Neural cell (in vitro differentiated cells): Measurements from ENCODE around the gene MYO1G. TPM values are rescaled to one million over a fixed set of nuclear protein-coding genes. Genes with fewer than 3 reads are reported as not detected.

Experiments
- H2AFZ ChIP-seq: fragments of 200-600, 300-800 bp; sonication (generic), shearing (Covaris generic); 2 replicates; pipeline ENCODE4 v1.6.0; 2014; ENCODE audit warnings: low read depth, mild to moderate bottlenecking, antibody characterized with exemption, low read length, moderate library complexity
- H3F3A ChIP-seq: fragments of 200-600 bp; shearing (Covaris generic); 2 replicates; pipeline ENCODE4 v1.6.1; 2016; ENCODE audit warnings: mild to moderate bottlenecking, moderate library complexity, mixed read lengths, antibody characterized with exemption, low read length; ENCODE audit not compliant: insufficient read depth, poor library complexity, severe bottlenecking
- H3K27ac ChIP-seq: fragments of 200-600, 300-800 bp; sonication (generic), shearing (Covaris generic); 2 replicates; pipeline ENCODE4 v1.5.1; 2014; ENCODE audit warnings: mild to moderate bottlenecking, low read length, moderate library complexity
- H3K27me3 ChIP-seq: fragments of 300-800, 200-600 bp; sonication (generic), shearing (Covaris generic); 2 replicates; pipeline ENCODE4 v1.6.0; 2014; ENCODE audit warnings: mild to moderate bottlenecking, low read depth, low read length, moderate library complexity; ENCODE audit not compliant: insufficient read depth
- H3K36me3 ChIP-seq: fragments of 300-800, 200-600 bp; sonication (generic), shearing (Covaris generic); 2 replicates; pipeline ENCODE4 v1.5.1; 2014; ENCODE audit warnings: mild to moderate bottlenecking, antibody characterized with exemption, low read length, moderate library complexity; ENCODE audit not compliant: insufficient read depth
- H3K4me2 ChIP-seq: fragments of 300-800, 200-600 bp; sonication (generic), shearing (Covaris generic); 2 replicates; pipeline ENCODE4 v1.6.0; 2014; ENCODE audit warnings: mild to moderate bottlenecking, low read length
- H3K4me3 ChIP-seq: fragments of 300-800, 200-600 bp; sonication (generic), shearing (Covaris generic); 2 replicates; pipeline ENCODE4 v1.5.1; 2014; ENCODE audit warnings: mild to moderate bottlenecking, low read length, moderate library complexity
- H3K79me2 ChIP-seq: fragments of 200-600 bp; shearing (Covaris generic); replicated peaks from 2 replicates; pipeline ENCODE4 v1.6.0; 2014; ENCODE audit warnings: mild to moderate bottlenecking, low read length, moderate library complexity; ENCODE audit not compliant: insufficient read depth
- H3K9ac ChIP-seq: fragments of 300-800, 200-600 bp; sonication (generic), shearing (Covaris generic); 2 replicates; pipeline ENCODE4 v1.6.1; 2016; ENCODE audit warnings: mild to moderate bottlenecking, low read length, mixed read lengths
- H3K9me2 ChIP-seq: fragments of 200-600 bp; shearing (Covaris generic); 2 replicates; pipeline ENCODE4 v1.6.1; 2016; ENCODE audit warnings: mild to moderate bottlenecking, low read length, mixed read lengths; ENCODE audit not compliant: insufficient read depth
- H3K9me3 ChIP-seq: fragments of 200-600, 300-800 bp; sonication (generic), shearing (Covaris generic); 2 replicates; pipeline ENCODE4 v1.6.1; 2016; ENCODE audit warnings: mild to moderate bottlenecking, mixed run types, low read length, moderate library complexity, mixed read lengths
- H4K20me1 ChIP-seq: fragments of 200-600 bp; shearing (Covaris generic); 2 replicates; pipeline ENCODE4 v1.6.1; 2016; ENCODE audit warnings: mild to moderate bottlenecking, mixed run types; ENCODE audit not compliant: insufficient read depth
- EP300 ChIP-seq: fragments of 450-650 bp; conservative IDR thresholded peaks from 2 replicates; pipeline ENCODE4 v1.6.1; 2014; ENCODE audit warnings: antibody characterized with exemption, mild to moderate bottlenecking, moderate library complexity; ENCODE audit not compliant: poor library complexity, severe bottlenecking
- EZH2 ChIP-seq: fragments of 200-600, 300-800 bp; shearing (Covaris generic), sonication (generic); IDR thresholded peaks from 2 replicates; pipeline ENCODE4 v1.6.1; 2014; ENCODE audit warnings: antibody characterized with exemption, low read length, borderline replicate concordance, mild to moderate bottlenecking; ENCODE audit not compliant: insufficient read depth, poor library complexity, severe bottlenecking
- MXI1 ChIP-seq: fragments of 450-650 bp; conservative IDR thresholded peaks from 2 replicates; pipeline ENCODE4 v1.6.1; 2014; ENCODE audit warnings: antibody characterized with exemption, mild to moderate bottlenecking; ENCODE audit not compliant: poor library complexity, severe bottlenecking
- POLR2AphosphoS5 ChIP-seq: IDR thresholded peaks from 2 replicates; pipeline ENCODE4 v1.6.1; 2012
- RAD21 ChIP-seq: fragments of 450-650 bp; conservative IDR thresholded peaks from 2 replicates; pipeline ENCODE4 v1.6.1; 2014; ENCODE audit warnings: antibody characterized with exemption, mild to moderate bottlenecking, moderate library complexity
- SMC3 ChIP-seq: fragments of 450-650 bp; conservative IDR thresholded peaks from 2 replicates; pipeline ENCODE4 v1.6.1; 2014; ENCODE audit warnings: antibody characterized with exemption, mild to moderate bottlenecking, moderate library complexity; ENCODE audit not compliant: poor library complexity
- TAF1 ChIP-seq: IDR thresholded peaks from 2 replicates; pipeline ENCODE4 v1.6.1; 2012; ENCODE audit warnings: low read depth
- polyA plus RNA-seq: library from polyadenylated mRNA; depleted of rRNA; stranded (reverse); fragments of >200 nt; gene quantifications from 2 replicates; pipeline ENCODE4 v1.2.3, GENCODE V29; 2014
- TF ChIP-seq, protein P1 (sequence below): IDR thresholded peaks from 2 replicates; pipeline ENCODE4 v1.6.1; 2012; ENCODE audit warnings: borderline replicate concordance
- TF ChIP-seq, protein P2 (sequence below): fragments of 450-650 bp; IDR thresholded peaks from 2 replicates; pipeline ENCODE4 v1.5.1; 2014; ENCODE audit warnings: antibody characterized with exemption, mild to moderate bottlenecking, moderate library complexity; ENCODE audit not compliant: poor library complexity, severe bottlenecking

MYO1G gene
- polyA plus RNA-seq, 1 donor from 2014 or later = 0.38 TPM

- TF ChIP-seq EZH2 = no peak
- TF ChIP-seq RAD21 = no peak
- no peak for TF ChIP-seq MXI1
- Histone ChIP-seq H3K9me3 (no peaks in the 10 kb centered on the region), H3K27ac (no peak overlapping the region), H3K4me2 (no peak overlapping the region), H2AFZ (no peak overlapping the region), H3K9ac (no peak overlapping the region), H3K9me2 (no peaks in the 10 kb centered on the region), H3K79me2 (no peaks in the 10 kb centered on the region), H3K36me3 (no peaks in the 10 kb centered on the region), H3F3A (no peaks in the 10 kb centered on the region), H4K20me1 (no peaks in the 10 kb centered on the region), H3K27me3 (peaks cover 22% of the 10 kb centered on the region), H3K4me3 (no peak overlapping the region)
These were observed 13.3 kb downstream of the MYO1G start for GRCh38 chr7:44965441-44965903.

DNA sequence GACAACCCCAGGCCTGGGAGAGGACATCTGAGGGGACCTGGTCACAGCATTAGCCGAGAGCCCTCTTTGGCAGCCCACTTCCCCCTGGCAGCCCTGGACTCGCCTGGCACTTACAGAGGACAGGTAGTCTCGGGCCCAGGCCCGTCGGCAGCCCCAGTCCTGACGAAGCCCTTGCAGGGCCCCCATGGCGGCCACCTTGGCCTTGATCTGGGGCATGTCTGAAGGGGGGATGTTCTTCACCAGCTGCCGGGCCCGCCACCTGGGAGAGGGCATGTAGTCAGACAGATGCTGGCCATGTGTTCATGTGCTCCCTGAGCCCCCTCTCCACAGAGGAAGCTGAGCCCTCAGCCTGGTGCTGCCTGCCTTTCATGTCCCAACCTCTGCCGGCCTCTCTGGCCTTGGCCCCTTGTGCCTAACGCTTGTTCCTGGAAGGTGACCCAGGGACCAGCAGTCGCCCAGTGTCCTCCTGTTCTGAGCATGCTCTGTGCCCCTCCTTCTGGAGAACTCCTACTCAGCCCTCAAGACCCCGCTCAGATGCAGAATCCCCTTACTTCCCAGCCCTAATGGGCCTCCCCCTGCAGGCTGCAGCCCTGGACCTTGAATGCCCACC, 13.9 kb downstream of the MYO1G start:
- Histone ChIP-seq H4K20me1 (no peaks in the 10 kb centered on the region), H3F3A (no peaks in the 10 kb centered on the region), H3K27me3 (peaks cover 22% of the 10 kb centered on the region), H3K9me3 (no peaks in the 10 kb centered on the region), H3K4me2 (no peak overlapping the region), H3K27ac (no peak overlapping the region), H3K79me2 (no peaks in the 10 kb centered on the region), H3K9me2 (no peaks in the 10 kb centered on the region), H2AFZ (no peak overlapping the region), H3K9ac (no peak overlapping the region), H3K36me3 (no peaks in the 10 kb centered on the region), H3K4me3 (no peak overlapping the region)
- no peak for TF ChIP-seq MXI1
- TF ChIP-seq POLR2AphosphoS5 = no peak
- no peak for TF ChIP-seq RAD21
- no peak for TF ChIP-seq EZH2
- TF ChIP-seq SMC3 = no peak
- TF ChIP-seq TAF1 = no peak
- TF ChIP-seq, protein P1, sequence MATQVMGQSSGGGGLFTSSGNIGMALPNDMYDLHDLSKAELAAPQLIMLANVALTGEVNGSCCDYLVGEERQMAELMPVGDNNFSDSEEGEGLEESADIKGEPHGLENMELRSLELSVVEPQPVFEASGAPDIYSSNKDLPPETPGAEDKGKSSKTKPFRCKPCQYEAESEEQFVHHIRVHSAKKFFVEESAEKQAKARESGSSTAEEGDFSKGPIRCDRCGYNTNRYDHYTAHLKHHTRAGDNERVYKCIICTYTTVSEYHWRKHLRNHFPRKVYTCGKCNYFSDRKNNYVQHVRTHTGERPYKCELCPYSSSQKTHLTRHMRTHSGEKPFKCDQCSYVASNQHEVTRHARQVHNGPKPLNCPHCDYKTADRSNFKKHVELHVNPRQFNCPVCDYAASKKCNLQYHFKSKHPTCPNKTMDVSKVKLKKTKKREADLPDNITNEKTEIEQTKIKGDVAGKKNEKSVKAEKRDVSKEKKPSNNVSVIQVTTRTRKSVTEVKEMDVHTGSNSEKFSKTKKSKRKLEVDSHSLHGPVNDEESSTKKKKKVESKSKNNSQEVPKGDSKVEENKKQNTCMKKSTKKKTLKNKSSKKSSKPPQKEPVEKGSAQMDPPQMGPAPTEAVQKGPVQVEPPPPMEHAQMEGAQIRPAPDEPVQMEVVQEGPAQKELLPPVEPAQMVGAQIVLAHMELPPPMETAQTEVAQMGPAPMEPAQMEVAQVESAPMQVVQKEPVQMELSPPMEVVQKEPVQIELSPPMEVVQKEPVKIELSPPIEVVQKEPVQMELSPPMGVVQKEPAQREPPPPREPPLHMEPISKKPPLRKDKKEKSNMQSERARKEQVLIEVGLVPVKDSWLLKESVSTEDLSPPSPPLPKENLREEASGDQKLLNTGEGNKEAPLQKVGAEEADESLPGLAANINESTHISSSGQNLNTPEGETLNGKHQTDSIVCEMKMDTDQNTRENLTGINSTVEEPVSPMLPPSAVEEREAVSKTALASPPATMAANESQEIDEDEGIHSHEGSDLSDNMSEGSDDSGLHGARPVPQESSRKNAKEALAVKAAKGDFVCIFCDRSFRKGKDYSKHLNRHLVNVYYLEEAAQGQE = no peak
- TF ChIP-seq EP300 = no peak
- TF ChIP-seq, protein P2, sequence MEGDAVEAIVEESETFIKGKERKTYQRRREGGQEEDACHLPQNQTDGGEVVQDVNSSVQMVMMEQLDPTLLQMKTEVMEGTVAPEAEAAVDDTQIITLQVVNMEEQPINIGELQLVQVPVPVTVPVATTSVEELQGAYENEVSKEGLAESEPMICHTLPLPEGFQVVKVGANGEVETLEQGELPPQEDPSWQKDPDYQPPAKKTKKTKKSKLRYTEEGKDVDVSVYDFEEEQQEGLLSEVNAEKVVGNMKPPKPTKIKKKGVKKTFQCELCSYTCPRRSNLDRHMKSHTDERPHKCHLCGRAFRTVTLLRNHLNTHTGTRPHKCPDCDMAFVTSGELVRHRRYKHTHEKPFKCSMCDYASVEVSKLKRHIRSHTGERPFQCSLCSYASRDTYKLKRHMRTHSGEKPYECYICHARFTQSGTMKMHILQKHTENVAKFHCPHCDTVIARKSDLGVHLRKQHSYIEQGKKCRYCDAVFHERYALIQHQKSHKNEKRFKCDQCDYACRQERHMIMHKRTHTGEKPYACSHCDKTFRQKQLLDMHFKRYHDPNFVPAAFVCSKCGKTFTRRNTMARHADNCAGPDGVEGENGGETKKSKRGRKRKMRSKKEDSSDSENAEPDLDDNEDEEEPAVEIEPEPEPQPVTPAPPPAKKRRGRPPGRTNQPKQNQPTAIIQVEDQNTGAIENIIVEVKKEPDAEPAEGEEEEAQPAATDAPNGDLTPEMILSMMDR = no peak
